CD4-positive, CD25-positive, alpha-beta regulatory T cell (primary cell): ENCODE data around the gene ARHGAP44. TPM values are rescaled to one million over a fixed set of nuclear protein-coding genes. Genes with fewer than 3 reads are reported as not detected.

Experiments
- ATAC-seq, 2 donors: fragments of 150-1000 bp; cut with Tn5 transposase; one replicate each; pipeline ENCODE4 v1.10.0; 2021; ENCODE audit warnings: low read depth in 2 of 2, moderate number of reproducible peaks in 2 of 2, moderate library complexity in 1 of 2
- DNase-seq, 3 donors: peaks; one replicate each; pipeline versions ENCODE4 v3.0.0 to v3.0.0-alpha.2; 2012 to 2022; ENCODE audit warnings: mixed read lengths in 1 of 3
- H3K27ac ChIP-seq: one replicate; pipeline ENCODE4 v1.7.0; 2013; ENCODE audit warnings: mild to moderate bottlenecking, low read length; ENCODE audit not compliant: insufficient read depth, poor library complexity, severe bottlenecking
- H3K27me3 ChIP-seq: one replicate; pipeline ENCODE4 v1.7.0; 2013; ENCODE audit warnings: low read length; ENCODE audit not compliant: control insufficient read depth, insufficient read depth
- H3K36me3 ChIP-seq: one replicate; pipeline ENCODE4 v1.7.0; 2013; ENCODE audit warnings: mild to moderate bottlenecking, low read length, moderate library complexity; ENCODE audit not compliant: control insufficient read depth, insufficient read depth
- H3K4me1 ChIP-seq: 2 replicates; pipeline ENCODE4 v1.7.0; 2013; ENCODE audit warnings: mild to moderate bottlenecking, low read length; ENCODE audit not compliant: insufficient read depth, control insufficient read depth, poor library complexity, severe bottlenecking
- H3K4me3 ChIP-seq: one replicate; pipeline ENCODE4 v1.7.0; 2013; ENCODE audit warnings: low read depth, mild to moderate bottlenecking, low read length, moderate library complexity
- H3K9me3 ChIP-seq, 2 experiments: 1 replicate in 1 of 2; 2 replicates in 1 of 2; pipeline ENCODE4 v1.7.0; 2013; ENCODE audit warnings: low read length in 2 of 2, mild to moderate bottlenecking in 1 of 2, moderate library complexity in 1 of 2; ENCODE audit not compliant: control insufficient read depth in 2 of 2
- H3K27ac Mint-ChIP-seq, 3 donors: one replicate each; pipeline ENCODE4 v1.8.0; 2020 to 2022; ENCODE audit warnings: mild to moderate bottlenecking in 3 of 3, mixed read lengths in 3 of 3, moderate library complexity in 2 of 3
- H3K27me3 Mint-ChIP-seq: one replicate; pipeline ENCODE4 v1.8.0; 2022; ENCODE audit warnings: mild to moderate bottlenecking, mixed read lengths
- H3K36me3 Mint-ChIP-seq: one replicate; pipeline ENCODE4 v1.8.0; 2020; ENCODE audit warnings: mixed read lengths
- H3K4me1 Mint-ChIP-seq, 4 donors: one replicate each; pipeline ENCODE4 v1.8.0; 2020 to 2022; ENCODE audit warnings: mixed read lengths in 4 of 4, mild to moderate bottlenecking in 1 of 4
- H3K4me3 Mint-ChIP-seq, 4 donors: one replicate each; pipeline ENCODE4 v1.8.0; 2020 to 2022; ENCODE audit warnings: mild to moderate bottlenecking in 4 of 4, mixed read lengths in 4 of 4, moderate library complexity in 3 of 4
- H3K9me3 Mint-ChIP-seq, 7 donors: one replicate each; pipeline ENCODE4 v1.8.0; 2020 to 2022; ENCODE audit warnings: mixed read lengths in 7 of 7, mild to moderate bottlenecking in 3 of 7, moderate library complexity in 2 of 7
- polyA plus RNA-seq, 4 donors: library from polyadenylated mRNA; unstranded; fragments of 300-500 nt; fragmentation: Illumina TruSeq; gene quantifications; one replicate each; pipeline ENCODE4 v1.2.3, GENCODE V29; 2021
- total RNA-seq: library from RNA; stranded (reverse); gene quantifications from one replicate; pipeline ENCODE4 v1.2.3, GENCODE V29; 2022

ARHGAP44 gene
- total and polyA plus RNA-seq, 5 donors from 2014 or later = 0.10 to 0.95 TPM; not detected in 3

DNA sequence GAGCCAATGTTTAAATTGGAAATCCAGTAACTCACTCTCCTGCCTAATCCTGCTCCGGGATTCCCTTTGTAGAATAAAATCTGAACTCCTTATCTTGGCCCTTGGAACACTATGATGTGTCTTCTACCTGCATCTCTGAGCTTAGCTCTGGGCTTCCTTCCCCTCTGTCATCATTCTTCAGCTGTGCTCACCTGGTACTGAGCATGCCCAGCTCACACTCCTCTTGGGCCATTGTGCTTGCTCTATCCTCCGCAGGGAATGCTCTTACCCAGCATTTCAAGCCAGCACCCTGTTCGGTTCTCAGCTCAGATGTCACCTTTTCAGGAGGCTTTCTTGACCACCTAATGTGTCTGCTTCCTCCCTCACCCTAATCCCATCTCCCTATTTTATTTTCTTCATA, 112.7 kb downstream of the ARHGAP44 start:
- Mint-ChIP-seq H3K27me3 (no peaks in the 10 kb centered on the region), H3K9me3 (peaks cover 3 to 10% (median 6%) of the 10 kb centered on the region in 7 donors), H3K27ac (no peak overlapping the region), H3K36me3 (peaks cover 3% of the 10 kb centered on the region), H3K4me1 (no peaks in the 10 kb centered on the region), H3K4me3 (no peak overlapping the region)
- Histone ChIP-seq H3K36me3 (no peaks in the 10 kb centered on the region), H3K27me3 (no peaks in the 10 kb centered on the region), H3K4me3 (no peak overlapping the region), H3K27ac (no peak overlapping the region), H3K4me1 (no peaks in the 10 kb centered on the region), H3K9me3 (peaks cover 0 to 1% of the 10 kb centered on the region in 2 experiments)
- no peak for DNase-seq
- ATAC-seq = no peak

DNA sequence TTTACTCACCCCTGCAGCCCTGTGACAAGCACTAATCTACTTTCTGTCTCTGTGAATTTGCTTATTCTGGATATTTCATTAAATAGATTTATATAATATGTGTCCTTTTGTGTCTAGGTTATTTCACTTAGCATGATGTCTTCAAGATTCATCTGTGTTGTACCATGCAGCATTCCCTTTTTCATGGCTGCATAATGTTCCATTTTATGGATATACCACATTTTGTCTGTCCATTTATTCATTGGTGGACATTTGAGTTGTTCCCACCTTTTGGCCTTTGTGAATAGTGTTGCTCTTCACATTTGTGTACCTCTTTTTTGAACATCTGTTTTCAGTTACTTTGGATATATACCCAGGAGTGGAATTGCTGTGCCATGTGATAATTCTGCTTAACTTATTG, 118.2 kb downstream of the ARHGAP44 start:
- Mint-ChIP-seq H3K4me1 (no peaks in the 10 kb centered on the region), H3K27ac (peak overlapping the region in 1 of 3 donors; percentile 33), H3K9me3 (peaks cover 3 to 8% (median 6%) of the 10 kb centered on the region in 7 donors), H3K27me3 (peaks cover 7% of the 10 kb centered on the region), H3K4me3 (no peak overlapping the region), H3K36me3 (no peaks in the 10 kb centered on the region)
- H3K27ac ChIP-seq = no peak overlapping the region
- DNase-seq (no peak), ATAC-seq (no peak)
- peaks cover 4 to 8% of the 10 kb centered on the region in 2 experiments for H3K9me3 ChIP-seq
- no peaks in the 10 kb centered on the region for H3K4me1 ChIP-seq
- H3K4me3 ChIP-seq = no peak overlapping the region
- H3K27me3 ChIP-seq = no peaks in the 10 kb centered on the region
- H3K36me3 ChIP-seq = no peaks in the 10 kb centered on the region

DNA sequence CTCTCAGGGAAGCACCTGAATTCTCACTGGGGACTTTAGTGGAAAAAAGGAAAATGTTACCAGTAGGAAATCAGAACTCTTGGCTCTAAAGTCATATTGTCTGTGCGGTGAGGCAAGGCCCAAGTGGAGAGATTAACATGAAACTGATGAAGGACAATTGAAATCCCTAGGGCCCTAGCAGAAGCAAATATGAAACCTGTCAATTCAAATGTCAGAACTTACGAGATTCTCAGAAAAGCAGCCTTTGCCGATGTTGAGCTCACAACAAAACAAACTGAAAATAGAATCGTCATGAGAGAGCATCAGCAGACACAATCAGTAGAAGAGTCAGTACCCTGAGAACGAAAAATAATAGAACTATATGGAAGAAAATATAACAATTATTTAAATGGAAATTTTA, 119.7 kb downstream of the ARHGAP44 start:
- Mint-ChIP-seq H3K9me3 (peaks cover 3 to 7% (median 6%) of the 10 kb centered on the region in 7 donors), H3K4me3 (no peak overlapping the region), H3K4me1 (no peaks in the 10 kb centered on the region), H3K27me3 (peaks cover 7% of the 10 kb centered on the region), H3K27ac (no peak overlapping the region), H3K36me3 (no peaks in the 10 kb centered on the region)
- DNase-seq (no peak), ATAC-seq (no peak)
- H3K27ac ChIP-seq = no peak overlapping the region
- H3K4me3 ChIP-seq = no peak overlapping the region
- H3K36me3 ChIP-seq = no peaks in the 10 kb centered on the region
- no peaks in the 10 kb centered on the region for H3K27me3 ChIP-seq
- H3K4me1 ChIP-seq = no peaks in the 10 kb centered on the region
- peaks cover 4 to 8% of the 10 kb centered on the region in 2 experiments for H3K9me3 ChIP-seq

DNA sequence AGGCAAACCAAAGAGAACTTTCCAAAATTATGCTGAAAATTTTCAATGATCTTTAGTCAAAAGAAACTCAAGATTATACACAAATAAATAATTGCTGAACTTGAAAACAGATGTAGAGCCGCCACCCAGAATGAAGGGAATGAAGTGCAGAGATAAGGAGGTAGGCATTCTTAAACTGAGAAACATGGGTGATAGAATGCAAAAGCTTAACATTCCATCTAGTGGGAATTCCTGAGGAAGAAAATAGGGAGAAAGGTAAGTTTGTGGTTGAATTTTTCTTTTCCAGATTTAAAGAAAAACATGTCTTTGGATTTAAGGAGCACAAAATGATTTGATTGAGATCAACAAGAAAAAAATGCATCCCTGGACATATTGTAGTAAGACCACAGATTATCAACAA, 120.2 kb downstream of the ARHGAP44 start:
- no peak for ATAC-seq
- H3K9me3 ChIP-seq = peaks cover 4 to 8% of the 10 kb centered on the region in 2 experiments
- H3K36me3 ChIP-seq = no peaks in the 10 kb centered on the region
- Mint-ChIP-seq H3K9me3 (peaks cover 1 to 7% (median 6%) of the 10 kb centered on the region in 7 donors), H3K4me3 (no peak overlapping the region), H3K4me1 (no peaks in the 10 kb centered on the region), H3K36me3 (no peaks in the 10 kb centered on the region), H3K27me3 (peaks cover 7% of the 10 kb centered on the region), H3K27ac (no peak overlapping the region)
- no peaks in the 10 kb centered on the region for H3K4me1 ChIP-seq
- H3K4me3 ChIP-seq = no peak overlapping the region
- no peak overlapping the region for H3K27ac ChIP-seq
- DNase-seq = no peak
- no peaks in the 10 kb centered on the region for H3K27me3 ChIP-seq

DNA sequence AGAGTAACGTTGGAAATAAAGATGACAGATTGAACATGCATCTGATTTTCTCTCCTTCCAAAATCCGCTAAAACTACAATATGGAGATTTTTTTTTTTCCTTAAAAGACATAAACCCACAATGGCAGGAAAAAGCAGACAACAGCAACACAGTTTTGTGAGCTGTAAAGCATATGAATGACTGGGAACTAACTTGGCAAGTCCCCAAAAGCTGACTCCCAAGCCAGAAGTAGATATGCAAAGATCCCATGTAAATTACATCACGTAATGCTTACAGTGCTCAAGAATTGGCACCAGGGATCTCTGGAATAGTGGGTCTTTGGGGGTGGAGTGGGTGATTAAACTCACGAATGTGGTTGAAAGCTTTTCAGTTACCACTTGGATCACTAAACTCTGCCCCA, 121.9 kb downstream of the ARHGAP44 start:
- Mint-ChIP-seq H3K27me3 (peaks cover 7% of the 10 kb centered on the region), H3K36me3 (no peaks in the 10 kb centered on the region), H3K4me3 (no peak overlapping the region), H3K4me1 (no peaks in the 10 kb centered on the region), H3K9me3 (peaks cover 0 to 7% (median 6%) of the 10 kb centered on the region in 7 donors), H3K27ac (no peak overlapping the region)
- no peak for ATAC-seq
- no peak overlapping the region for H3K4me3 ChIP-seq
- DNase-seq = no peak
- no peaks in the 10 kb centered on the region for H3K36me3 ChIP-seq
- no peak overlapping the region for H3K27ac ChIP-seq
- H3K4me1 ChIP-seq = no peaks in the 10 kb centered on the region
- no peaks in the 10 kb centered on the region for H3K27me3 ChIP-seq
- peaks cover 4 to 8% of the 10 kb centered on the region in 2 experiments for H3K9me3 ChIP-seq

DNA sequence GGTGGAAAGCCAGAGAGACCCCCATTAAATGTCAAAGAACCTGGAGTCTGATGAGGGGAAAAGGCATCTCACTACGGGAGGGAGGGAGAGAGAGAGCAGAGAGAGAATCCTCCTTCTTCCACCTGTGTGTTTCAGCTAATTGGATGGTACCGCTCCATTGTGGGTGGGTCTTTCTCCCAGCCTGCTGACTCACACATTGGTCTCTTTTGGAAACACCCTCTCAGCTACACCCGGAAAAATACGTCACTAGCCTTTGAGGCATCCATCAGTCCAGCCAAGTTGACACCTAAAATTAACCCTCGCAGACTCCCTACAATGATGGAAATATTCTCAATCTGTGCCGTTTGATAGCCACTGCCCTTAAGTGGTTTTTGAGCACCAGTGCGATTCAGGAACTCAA, 128.1 kb downstream of the ARHGAP44 start:
- Mint-ChIP-seq H3K4me3 (no peak overlapping the region), H3K4me1 (no peaks in the 10 kb centered on the region), H3K36me3 (no peaks in the 10 kb centered on the region), H3K9me3 (peaks cover 0 to 1% (median 0%) of the 10 kb centered on the region in 7 donors), H3K27me3 (no peaks in the 10 kb centered on the region), H3K27ac (no peak overlapping the region)
- H3K4me3 ChIP-seq = no peak overlapping the region
- no peaks in the 10 kb centered on the region for H3K36me3 ChIP-seq
- H3K9me3 ChIP-seq = no peaks in the 10 kb centered on the region
- no peak for ATAC-seq
- no peaks in the 10 kb centered on the region for H3K4me1 ChIP-seq
- H3K27me3 ChIP-seq = no peaks in the 10 kb centered on the region
- H3K27ac ChIP-seq = no peak overlapping the region
- no peak for DNase-seq

DNA sequence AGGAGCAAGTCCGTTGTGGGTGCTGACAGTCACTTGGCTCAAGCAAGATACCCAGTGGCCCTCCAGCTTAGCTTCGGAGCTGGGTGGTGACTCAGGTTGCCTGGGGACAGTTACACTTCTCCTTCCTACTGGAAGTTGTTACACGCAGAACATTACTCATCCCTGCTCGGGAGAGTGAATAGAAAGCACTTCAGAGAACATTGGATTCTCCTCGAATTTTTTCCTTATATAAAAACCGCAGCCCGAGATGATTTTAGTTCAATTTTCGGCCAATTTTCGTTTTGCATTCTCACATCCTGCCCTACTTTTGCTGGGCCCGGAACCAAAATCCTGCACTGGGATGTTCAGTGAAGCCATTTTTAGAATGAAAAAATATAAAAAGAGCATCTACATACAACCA, 128.8 kb downstream of the ARHGAP44 start:
- H3K27me3 ChIP-seq = no peaks in the 10 kb centered on the region
- H3K4me1 ChIP-seq = no peaks in the 10 kb centered on the region
- Mint-ChIP-seq H3K27ac (no peak overlapping the region), H3K4me1 (no peaks in the 10 kb centered on the region), H3K4me3 (no peak overlapping the region), H3K9me3 (peaks cover 0 to 1% (median 0%) of the 10 kb centered on the region in 7 donors), H3K27me3 (no peaks in the 10 kb centered on the region), H3K36me3 (no peaks in the 10 kb centered on the region)
- no peaks in the 10 kb centered on the region for H3K36me3 ChIP-seq
- no peak overlapping the region for H3K4me3 ChIP-seq
- H3K9me3 ChIP-seq = no peaks in the 10 kb centered on the region
- no peak overlapping the region for H3K27ac ChIP-seq
- DNase-seq (no peak), ATAC-seq (no peak)

DNA sequence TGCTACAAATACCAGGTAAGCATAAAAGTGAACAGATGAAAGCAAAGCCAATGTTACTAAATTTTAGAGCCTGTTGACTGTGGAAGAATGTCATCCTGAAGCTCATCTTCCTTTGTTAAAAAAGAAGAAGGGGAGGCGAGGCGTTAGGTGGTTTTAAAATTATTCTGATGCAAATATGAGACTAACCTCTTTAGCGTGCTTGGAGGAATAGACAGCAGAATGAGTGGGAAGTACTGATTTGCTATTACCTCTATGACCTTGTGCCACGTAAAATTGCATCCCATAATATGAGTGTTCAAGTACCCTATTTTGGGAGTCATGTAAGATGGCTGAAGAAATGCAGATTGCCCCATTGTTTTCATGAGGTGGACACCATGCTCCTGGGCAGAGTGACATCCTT, 132.8 kb downstream of the ARHGAP44 start:
- Histone ChIP-seq H3K4me3 (no peak overlapping the region), H3K27me3 (no peaks in the 10 kb centered on the region), H3K4me1 (no peaks in the 10 kb centered on the region), H3K36me3 (no peaks in the 10 kb centered on the region), H3K9me3 (no peaks in the 10 kb centered on the region), H3K27ac (no peak overlapping the region)
- no peak for DNase-seq
- Mint-ChIP-seq H3K9me3 (peaks cover 0 to 3% (median 0%) of the 10 kb centered on the region in 7 donors), H3K27ac (no peak overlapping the region), H3K4me3 (no peak overlapping the region), H3K36me3 (no peaks in the 10 kb centered on the region), H3K4me1 (no peaks in the 10 kb centered on the region), H3K27me3 (no peaks in the 10 kb centered on the region)
- no peak for ATAC-seq
